Measurements from ENCODE around the gene FABP3. TPM values are rescaled to one million over a fixed set of nuclear protein-coding genes. Genes with fewer than 3 reads are reported as not detected.

Gene FABP3
- total RNA-seq, 1 experiment from 2014 or later: not detected

DNA sequence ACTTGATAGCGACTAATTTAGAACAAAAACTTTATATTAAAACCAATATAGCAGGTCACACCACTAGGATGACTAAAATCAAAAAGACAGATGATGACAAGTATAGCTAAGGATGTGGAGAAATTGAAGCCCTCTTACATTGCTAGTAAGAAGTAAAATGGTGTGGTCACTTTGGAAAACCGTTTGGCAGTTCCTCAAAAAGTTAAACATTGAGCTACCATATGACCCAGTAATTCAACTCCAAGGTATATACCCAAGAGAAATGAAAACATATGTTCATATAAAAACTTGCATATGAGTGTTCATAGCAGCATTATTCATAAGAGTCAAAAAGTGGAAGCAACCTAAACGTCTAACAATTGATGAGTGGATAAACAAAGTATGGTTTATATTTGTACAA is 27.1 kb upstream of the FABP3 start:
- no peak overlapping the region for H3K4me2 ChIP-seq
- no peaks in the 10 kb centered on the region for H3K79me2 ChIP-seq (ENCODE audit: low read depth)
- H3F3A ChIP-seq (ENCODE audit: insufficient read depth, low read depth): peaks cover 17% of the 10 kb centered on the region
- H3K27me3 ChIP-seq (ENCODE audit: insufficient read depth, low read depth): no peaks in the 10 kb centered on the region
- H3K36me3 ChIP-seq (ENCODE audit: low read depth): no peaks in the 10 kb centered on the region
- H3K4me3 ChIP-seq: no peak overlapping the region
- ChIA-PET POLR2A (ENCODE audit: unreplicated experiment) (no interaction called here), CTCF (no interaction called here)
- no peaks in the 10 kb centered on the region for H4K20me1 ChIP-seq (ENCODE audit: insufficient read depth)
- H3K4me1 ChIP-seq (replicated peaks; ENCODE audit: insufficient read depth): peaks cover 14% of the 10 kb centered on the region
- H2AFZ ChIP-seq: no peak overlapping the region
- H3K9me3 ChIP-seq (ENCODE audit: insufficient read depth, low read depth): no peaks in the 10 kb centered on the region
- intact Hi-C loops (cut with micrococcal nuclease; ENCODE audit: unreplicated experiment): no loop called here
- no peak for TF ChIP-seq CTCF (conservative IDR thresholded peaks at IDR 0.05)
- TF ChIP-seq EZH2 (IDR thresholded peaks at IDR 0.05; ENCODE audit: low read depth): no peak
- DNase-seq: no peak
- BruUV-seq (replicated peaks): no TSS peak
- H3K9me2 ChIP-seq (ENCODE audit: insufficient read depth): no peaks in the 10 kb centered on the region
- H3K27ac ChIP-seq: no peak overlapping the region

- Histone ChIP-seq H3K4me1 (replicated peaks; ENCODE audit: insufficient read depth) (peaks cover 18% of the 10 kb centered on the region), H3K9me3 (ENCODE audit: insufficient read depth, low read depth) (no peaks in the 10 kb centered on the region), H3K4me3 (no peak overlapping the region), H3K79me2 (ENCODE audit: low read depth) (no peaks in the 10 kb centered on the region), H3K4me2 (peak overlapping the region; percentile 36; the same call in 1 of the 2 replicates), H3F3A (ENCODE audit: insufficient read depth, low read depth) (peaks cover 17% of the 10 kb centered on the region), H3K27ac (0 out of 2 replicates have a peak overlapping the region, but pooled peaks have one; percentile 9), H3K27me3 (ENCODE audit: insufficient read depth, low read depth) (no peaks in the 10 kb centered on the region), H3K9me2 (ENCODE audit: insufficient read depth) (no peaks in the 10 kb centered on the region), H2AFZ (no peak overlapping the region), H4K20me1 (ENCODE audit: insufficient read depth) (no peaks in the 10 kb centered on the region), H3K36me3 (ENCODE audit: low read depth) (no peaks in the 10 kb centered on the region)
- ChIA-PET CTCF (interaction anchor here (0.6 kb wide), 1 partner anchor 9 kb away, joined by 7 read pairs; no protein-coding TSS in a partner anchor), POLR2A (ENCODE audit: unreplicated experiment) (no interaction called here)
- TF ChIP-seq EZH2 (IDR thresholded peaks at IDR 0.05; ENCODE audit: low read depth): no peak
- no peak for TF ChIP-seq CTCF (conservative IDR thresholded peaks at IDR 0.05)
- DNase-seq: no peak
- no TSS peak for BruUV-seq (replicated peaks)
- intact Hi-C loops (cut with micrococcal nuclease; ENCODE audit: unreplicated experiment): no loop called here
Measured at GRCh38 chr1:31398246-31398645, 25.4 kb upstream of the FABP3 start.

DNA sequence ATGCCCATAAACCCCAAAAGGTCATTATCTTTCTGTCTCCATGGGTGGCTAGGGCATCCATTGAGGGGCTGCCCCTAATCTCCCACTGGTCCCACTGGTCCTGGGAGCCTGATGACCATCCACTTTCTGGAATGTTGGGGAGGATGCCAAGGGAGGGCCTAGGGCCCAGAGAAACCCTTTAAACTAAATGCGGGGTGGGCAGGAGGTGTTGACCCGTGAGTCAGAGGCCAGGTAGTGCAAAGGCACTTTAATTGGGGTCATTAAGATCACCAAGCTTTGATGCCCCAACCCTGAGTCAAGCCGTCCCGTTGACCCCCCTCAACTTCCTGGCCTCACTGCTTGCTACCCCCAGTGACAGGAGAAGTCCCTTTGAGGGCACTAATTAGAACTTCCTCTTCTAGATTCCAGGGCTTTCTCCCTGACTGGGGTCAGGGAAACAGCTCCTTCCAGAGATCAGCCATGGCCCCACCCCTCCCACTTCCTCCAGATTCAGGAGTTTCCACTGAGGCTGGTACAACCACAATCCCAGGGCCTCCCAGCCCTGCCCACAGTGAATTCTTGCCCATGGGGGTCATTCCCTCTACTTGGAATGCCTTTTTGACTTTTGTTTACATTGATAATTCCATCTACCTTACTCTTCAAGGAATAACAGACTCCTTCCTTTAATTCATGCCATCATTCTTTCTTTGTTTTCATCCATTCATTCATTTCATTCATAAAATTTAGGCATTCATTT is 24.7 kb upstream of the FABP3 start:
- H3K27me3 ChIP-seq (ENCODE audit: insufficient read depth, low read depth): no peaks in the 10 kb centered on the region
- no peak for TF ChIP-seq CTCF (conservative IDR thresholded peaks at IDR 0.05)
- TF ChIP-seq EZH2 (IDR thresholded peaks at IDR 0.05; ENCODE audit: low read depth): no peak
- ChIA-PET CTCF (interaction anchor here (1.4 kb wide), 1 partner anchor 24 kb away, joined by 4 read pairs; no protein-coding TSS in a partner anchor), POLR2A (ENCODE audit: unreplicated experiment) (interaction anchor here (0.6 kb wide), 1 partner anchor 115 kb away, joined by 3 read pairs; no protein-coding TSS in a partner anchor)
- intact Hi-C loops (cut with micrococcal nuclease; ENCODE audit: unreplicated experiment): no loop called here
- DNase-seq: peak in 1 of 2 experiments; percentile 42
- peak overlapping the region; percentile 12; the same call in 1 of the 2 replicates for H3K27ac ChIP-seq
- H3K4me1 ChIP-seq (replicated peaks; ENCODE audit: insufficient read depth): peaks cover 18% of the 10 kb centered on the region
- no peak overlapping the region for H2AFZ ChIP-seq
- no peaks in the 10 kb centered on the region for H3K36me3 ChIP-seq (ENCODE audit: low read depth)
- H3F3A ChIP-seq (ENCODE audit: insufficient read depth, low read depth): peaks cover 17% of the 10 kb centered on the region
- H4K20me1 ChIP-seq (ENCODE audit: insufficient read depth): no peaks in the 10 kb centered on the region
- H3K4me2 ChIP-seq: peak overlapping the region; percentile 36
- no peaks in the 10 kb centered on the region for H3K79me2 ChIP-seq (ENCODE audit: low read depth)
- no peaks in the 10 kb centered on the region for H3K9me3 ChIP-seq (ENCODE audit: insufficient read depth, low read depth)
- no peaks in the 10 kb centered on the region for H3K9me2 ChIP-seq (ENCODE audit: insufficient read depth)
- H3K4me3 ChIP-seq: no peak overlapping the region
- no TSS peak for BruUV-seq (replicated peaks)

Measured in PC-9 (cell line).